KOPT-K1 (cell line): ENCODE results near the gene FOXC1.

Experiments used
- H3K27ac ChIP-seq: fragments of 200-600 bp; sonication (generic); 2 replicates; pipeline ENCODE4 v1.5.1; 2016; ENCODE audit warnings: antibody characterized with exemption, mild to moderate bottlenecking, low read depth, low read length; ENCODE audit not compliant: poor library complexity, severe bottlenecking
- H3K36me3 ChIP-seq: fragments of 200-600 bp; sonication (generic); 2 replicates; pipeline ENCODE4 v1.5.1; 2017; ENCODE audit warnings: antibody characterized with exemption, mild to moderate bottlenecking, low read length, moderate library complexity; ENCODE audit not compliant: insufficient read depth
- H3K9me3 ChIP-seq: fragments of 200-600 bp; sonication (generic); 2 replicates; pipeline ENCODE4 v1.5.1; 2017; ENCODE audit warnings: antibody characterized with exemption, low read length, mild to moderate bottlenecking; ENCODE audit not compliant: insufficient read depth, poor library complexity, severe bottlenecking

FOXC1 gene

DNA sequence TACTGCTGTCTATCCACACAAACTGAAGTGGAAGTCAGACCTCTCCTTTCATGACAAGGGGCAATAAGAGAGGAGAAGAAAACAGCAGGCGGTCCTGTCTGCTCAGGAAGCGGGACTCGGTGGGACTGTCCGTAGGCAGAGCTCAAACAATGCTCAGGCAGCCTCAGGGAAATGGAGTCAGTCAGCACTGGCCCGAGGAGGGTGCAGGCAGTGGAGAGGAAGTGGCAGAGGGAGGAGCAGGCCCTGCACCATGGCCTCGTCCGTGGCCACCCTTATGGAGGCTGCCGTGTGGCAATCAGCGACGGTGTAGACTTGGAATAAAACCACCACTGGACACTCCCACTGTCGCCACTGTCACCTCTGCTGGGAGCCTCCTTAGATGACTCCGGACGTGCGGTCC lies 19.6 kb downstream of the FOXC1 start:
- Histone ChIP-seq H3K36me3 (no peaks in the 10 kb centered on the region), H3K9me3 (no peaks in the 10 kb centered on the region), H3K27ac (no peak overlapping the region)

DNA sequence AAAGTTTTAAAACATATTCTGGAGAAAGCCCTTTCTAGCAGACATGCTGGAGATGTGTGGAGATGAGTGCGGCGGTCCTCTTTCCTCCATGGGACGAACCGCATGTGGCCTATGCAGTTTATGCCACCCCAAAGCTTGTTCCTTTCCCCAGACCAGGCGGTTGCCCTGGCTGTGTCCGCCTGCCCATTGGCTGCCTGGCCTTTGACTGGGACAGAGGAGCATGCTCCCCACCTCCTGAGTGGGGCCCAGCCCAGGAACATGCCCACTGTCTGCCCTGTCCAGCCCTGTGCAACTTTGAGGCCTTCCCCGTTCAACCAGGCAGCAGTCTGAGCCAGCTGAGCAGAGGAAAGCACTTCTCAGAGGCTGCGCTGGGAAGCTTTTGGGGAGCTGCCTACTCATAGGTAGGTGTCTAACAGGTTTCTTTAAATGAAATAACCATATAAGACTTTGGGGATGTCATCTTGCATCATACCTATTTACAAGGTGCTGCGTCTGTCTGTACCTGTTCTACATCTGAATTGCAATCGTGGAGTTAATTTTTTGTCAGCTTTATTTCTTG lies 20.6 kb downstream of the FOXC1 start:
- Histone ChIP-seq H3K9me3 (no peaks in the 10 kb centered on the region), H3K27ac (no peak overlapping the region), H3K36me3 (no peaks in the 10 kb centered on the region)

DNA sequence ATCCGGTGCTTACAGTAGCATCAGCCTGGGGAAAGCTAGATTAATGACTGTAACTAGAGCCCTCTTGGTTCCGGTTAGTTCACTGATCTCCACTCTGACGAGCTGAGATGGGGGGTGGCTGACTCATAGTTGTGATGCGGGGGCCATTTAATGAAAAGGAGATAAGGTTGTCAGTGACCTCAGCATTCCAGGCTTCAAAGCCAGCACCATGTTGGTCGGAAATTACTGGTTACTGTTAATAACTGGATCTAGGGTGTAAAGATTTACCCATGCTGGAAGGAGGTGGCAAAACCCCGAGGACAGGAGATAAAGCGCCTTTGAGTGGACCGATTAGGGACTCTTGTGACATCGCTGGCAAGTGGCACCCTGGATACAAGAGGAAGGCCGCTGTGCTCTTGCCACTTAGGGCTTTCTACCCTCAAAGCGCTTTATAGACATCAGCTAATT lies 21.1 kb downstream of the FOXC1 start:
- H3K27ac ChIP-seq: no peak overlapping the region
- H3K36me3 ChIP-seq: no peaks in the 10 kb centered on the region
- no peaks in the 10 kb centered on the region for H3K9me3 ChIP-seq

DNA sequence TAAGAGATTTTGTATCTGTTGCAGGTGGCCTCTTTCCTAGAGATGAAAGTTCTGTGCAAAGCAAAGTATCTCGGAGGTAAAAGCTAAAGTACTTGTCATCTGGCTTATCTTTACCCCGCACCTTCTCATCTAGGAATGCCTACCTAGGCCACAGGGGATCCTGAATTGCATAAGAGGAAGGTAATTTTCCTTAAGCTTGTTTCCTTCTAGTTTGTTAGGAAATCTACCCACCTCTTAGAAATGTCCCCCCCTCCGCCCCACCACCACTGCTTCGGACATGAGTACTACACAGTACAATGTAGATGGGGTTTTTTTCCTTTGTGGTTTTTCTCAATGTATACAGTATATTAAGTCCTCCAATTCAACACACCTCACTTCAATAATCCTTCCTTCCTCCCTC lies 21.5 kb downstream of the FOXC1 start:
- no peaks in the 10 kb centered on the region for H3K9me3 ChIP-seq
- H3K27ac ChIP-seq: no peak overlapping the region
- no peaks in the 10 kb centered on the region for H3K36me3 ChIP-seq

DNA sequence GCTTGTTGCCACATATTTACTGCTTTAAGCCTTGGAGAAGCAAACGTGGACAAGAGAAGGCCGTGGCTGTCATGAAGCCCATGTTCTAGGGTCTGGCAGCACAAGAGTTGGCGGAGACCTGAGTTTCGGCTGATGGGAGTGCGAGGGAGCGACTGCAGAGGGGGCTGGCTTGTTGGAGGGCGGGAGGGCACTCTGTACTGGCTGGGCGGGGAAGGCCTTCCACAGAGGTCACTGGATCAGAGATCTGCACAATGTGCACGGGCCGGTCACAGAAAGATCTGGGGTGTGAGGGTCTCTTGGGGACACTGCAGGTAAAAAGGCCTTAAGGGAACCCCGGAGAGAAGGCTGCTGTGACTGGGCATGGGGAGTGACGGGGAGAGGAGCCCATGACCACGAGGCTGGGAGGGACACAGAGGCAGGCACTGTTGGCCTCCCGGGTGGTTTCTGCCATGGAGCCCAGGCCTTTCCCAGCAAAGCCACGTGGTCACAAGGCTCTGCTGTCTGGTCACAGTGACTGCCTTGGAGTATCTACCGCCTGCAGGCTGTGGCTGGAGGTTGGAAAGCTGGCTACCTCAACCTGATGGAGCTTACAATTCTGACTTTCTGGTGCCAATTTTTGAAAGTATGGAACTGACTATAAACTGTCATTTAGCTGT lies 23.8 kb downstream of the FOXC1 start:
- H3K36me3 ChIP-seq: no peaks in the 10 kb centered on the region
- no peak overlapping the region for H3K27ac ChIP-seq
- H3K9me3 ChIP-seq: no peaks in the 10 kb centered on the region

DNA sequence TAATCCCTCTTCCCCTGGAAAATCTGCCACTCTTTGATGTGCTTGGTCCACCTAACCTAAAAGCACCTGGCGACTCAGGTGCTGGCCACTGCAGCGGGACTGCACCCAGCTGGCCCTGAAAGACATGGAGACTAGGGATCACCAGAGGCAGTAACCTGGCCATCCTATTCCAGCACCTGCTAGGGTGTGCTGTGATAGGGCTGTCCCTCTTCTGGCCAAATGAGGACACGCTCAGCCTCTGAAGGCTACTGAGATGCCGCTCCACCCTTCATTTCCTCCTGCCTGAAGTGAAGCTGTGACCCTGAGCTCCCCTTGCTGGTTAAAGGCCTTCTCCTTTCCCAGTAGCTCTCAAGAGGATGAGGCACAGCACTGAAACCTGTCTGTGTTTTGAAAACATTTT lies 24.4 kb downstream of the FOXC1 start:
- Histone ChIP-seq H3K36me3 (no peaks in the 10 kb centered on the region), H3K27ac (no peak overlapping the region), H3K9me3 (no peaks in the 10 kb centered on the region)

DNA sequence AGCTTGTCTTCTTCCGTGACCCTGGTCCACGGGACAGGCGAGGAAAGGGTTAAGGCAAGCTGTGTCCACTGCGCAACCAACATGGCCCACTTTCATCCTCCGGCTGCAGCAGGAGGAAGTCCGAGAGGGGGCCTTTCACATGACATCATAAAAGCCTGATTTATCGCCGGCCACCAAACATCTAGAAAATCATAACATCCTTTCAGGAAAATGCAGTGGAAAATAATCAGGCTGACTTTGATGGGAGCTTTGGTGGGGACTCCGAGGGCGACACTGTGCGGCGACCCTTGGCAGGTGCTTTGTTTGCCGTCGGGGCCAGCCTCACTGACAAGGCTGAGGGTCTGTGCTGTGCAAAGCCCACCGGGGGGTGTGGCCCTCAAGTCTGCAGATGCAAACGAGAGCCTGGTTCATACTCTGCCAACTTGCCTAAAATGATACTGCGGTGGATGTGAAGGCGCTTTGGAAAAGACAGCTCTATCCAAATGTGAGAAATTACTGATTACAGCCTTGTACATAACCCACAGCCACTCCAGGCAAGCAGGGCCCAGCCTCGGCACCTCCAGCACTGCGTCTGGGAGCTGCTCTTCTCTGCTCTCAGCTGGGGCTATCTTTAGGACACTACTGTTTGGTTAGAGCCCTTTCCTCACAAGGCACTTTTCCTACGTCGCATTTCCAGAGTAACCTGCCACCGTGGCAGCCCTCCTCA lies 25.7 kb downstream of the FOXC1 start:
- H3K27ac ChIP-seq: no peak overlapping the region
- no peaks in the 10 kb centered on the region for H3K9me3 ChIP-seq
- H3K36me3 ChIP-seq: no peaks in the 10 kb centered on the region

DNA sequence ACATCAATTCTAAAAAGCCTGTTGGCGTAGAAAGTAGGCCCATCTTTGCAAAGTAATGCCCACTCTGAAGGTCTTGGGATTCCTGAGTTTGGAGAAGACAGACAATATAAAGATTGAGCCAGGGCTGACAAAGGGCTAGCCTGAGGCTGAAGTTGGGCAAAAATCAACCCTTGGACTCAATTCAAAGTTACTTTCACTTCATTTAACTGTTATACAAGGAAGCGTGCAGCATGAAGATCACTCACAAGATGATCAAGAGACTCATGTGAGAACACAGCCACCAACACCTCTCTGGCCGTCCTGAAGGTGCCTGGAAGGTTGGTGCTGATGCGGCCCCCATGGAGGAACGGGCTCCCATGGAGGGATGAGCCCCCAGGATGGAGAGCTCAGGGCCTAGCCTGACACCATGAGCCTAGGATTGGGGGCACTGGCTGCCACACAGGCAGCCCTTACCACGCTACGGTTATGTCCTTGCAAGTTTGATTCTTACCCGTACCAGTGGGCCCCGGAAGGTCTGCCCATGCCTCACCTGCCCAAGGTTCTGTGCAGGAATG lies 26.6 kb downstream of the FOXC1 start:
- Histone ChIP-seq H3K36me3 (no peaks in the 10 kb centered on the region), H3K9me3 (no peaks in the 10 kb centered on the region), H3K27ac (no peak overlapping the region)

DNA sequence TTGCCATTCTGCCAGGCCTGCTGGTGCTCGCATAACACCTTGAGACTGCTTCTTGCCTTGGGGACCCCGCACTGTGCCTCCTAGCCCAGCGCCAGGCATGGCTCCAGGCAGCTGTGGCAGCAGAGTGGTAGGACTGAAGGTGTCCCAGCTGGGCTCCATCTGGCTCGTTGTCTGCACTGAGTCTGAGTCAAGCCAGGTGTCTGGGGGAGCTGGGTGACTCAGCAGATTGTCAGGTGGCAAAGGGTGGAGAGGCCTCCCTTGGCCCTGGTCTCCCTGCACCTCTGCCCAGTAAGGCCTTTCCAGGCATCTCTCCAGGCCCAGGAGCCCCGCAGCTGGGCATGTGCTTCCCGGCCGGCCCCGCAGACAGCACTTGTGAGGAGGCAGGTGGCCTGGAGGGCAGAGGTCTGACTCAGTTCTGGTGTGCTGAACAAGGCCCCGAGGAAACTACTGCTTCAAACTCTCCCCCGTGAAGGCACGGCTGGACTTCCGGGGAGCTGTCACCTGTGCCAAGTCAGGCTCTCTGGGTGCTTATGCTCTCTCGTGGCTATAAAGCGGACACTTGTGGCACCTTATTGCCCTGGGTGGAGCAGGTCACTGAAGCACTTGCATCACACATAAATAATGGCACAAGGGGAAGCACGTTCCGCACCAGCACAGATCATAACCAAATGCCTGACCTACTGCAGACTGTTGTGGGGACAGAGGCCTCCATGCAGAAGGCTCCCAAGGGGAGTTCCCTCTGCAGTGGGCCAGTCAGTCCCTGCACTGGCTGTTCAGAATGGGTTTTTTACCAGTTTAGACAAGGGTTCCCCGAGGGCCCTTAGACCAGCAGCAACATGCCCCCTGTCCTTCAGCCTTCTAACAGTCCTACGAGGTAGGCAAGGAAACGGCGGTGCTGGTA lies 27.5 kb downstream of the FOXC1 start:
- Histone ChIP-seq H3K9me3 (no peaks in the 10 kb centered on the region), H3K27ac (no peak overlapping the region), H3K36me3 (no peaks in the 10 kb centered on the region)

DNA sequence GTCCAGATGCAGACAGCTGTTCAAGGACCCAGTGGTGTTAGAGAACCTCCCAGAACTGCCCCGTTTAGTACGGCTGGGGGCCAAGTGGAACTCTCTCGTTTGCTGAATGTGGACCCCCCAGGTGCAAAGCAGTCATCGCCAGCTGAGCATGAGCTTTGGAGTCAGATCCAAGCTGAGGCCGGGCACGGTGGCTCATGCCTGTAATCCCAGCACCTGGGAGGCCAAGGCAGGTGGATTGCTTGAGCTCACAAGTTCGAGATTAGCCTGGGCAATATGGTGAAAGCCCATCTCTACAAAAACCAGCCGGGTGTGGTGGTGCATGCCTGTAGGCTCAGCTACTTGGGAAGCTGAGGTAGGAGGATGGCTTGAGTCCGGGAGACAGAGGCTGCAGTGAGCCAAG lies 29.7 kb downstream of the FOXC1 start:
- H3K9me3 ChIP-seq: no peaks in the 10 kb centered on the region
- no peak overlapping the region for H3K27ac ChIP-seq
- H3K36me3 ChIP-seq: no peaks in the 10 kb centered on the region

DNA sequence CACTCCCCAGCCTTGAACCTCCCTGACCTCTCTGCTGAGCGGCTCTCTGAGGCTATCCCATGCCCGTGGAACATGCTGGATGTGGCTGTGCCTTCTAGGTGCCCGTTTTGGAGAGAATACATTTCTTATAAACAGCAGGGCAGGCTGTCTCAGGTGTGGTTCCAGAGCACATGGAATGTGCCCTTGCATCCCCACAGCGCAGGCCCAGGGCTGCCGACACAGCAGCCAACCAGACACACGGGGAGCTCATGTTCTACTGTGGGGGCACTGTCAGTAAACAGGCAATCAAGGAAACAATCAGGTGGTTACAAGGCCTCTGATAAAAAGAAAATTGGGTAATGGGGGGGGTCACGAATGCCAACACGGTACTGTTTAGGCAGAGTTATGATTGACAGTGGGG lies 30.8 kb downstream of the FOXC1 start:
- H3K9me3 ChIP-seq: no peaks in the 10 kb centered on the region
- H3K27ac ChIP-seq: no peak overlapping the region
- H3K36me3 ChIP-seq: no peaks in the 10 kb centered on the region

DNA sequence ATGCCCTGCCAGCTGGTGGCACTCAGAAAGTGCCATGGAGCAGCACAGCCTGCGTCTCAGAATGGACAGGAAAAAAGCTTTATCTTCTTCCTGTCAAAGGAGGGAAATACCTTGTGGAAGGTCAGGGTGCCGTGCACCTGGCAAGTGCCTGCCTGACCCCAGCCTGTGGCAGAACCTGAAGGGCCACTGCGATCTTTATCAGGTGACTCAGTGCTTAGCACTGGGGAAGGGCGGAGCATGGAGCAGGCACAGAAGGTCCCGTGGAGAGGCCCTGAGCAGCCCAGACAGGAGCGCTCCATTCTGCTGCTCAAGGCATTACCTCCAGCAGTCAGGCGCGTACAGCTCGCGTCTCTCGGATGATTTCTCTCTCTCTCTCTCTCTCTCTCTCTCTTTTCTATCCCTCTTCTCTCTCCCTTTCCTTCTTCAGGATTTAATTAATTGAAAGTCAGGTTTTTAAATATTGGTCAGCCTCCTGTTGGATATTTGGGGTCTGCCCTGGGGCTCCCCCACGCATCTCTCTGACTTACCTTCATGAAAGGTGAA lies 31.7 kb downstream of the FOXC1 start:
- Histone ChIP-seq H3K27ac (no peak overlapping the region), H3K36me3 (no peaks in the 10 kb centered on the region), H3K9me3 (no peaks in the 10 kb centered on the region)

DNA sequence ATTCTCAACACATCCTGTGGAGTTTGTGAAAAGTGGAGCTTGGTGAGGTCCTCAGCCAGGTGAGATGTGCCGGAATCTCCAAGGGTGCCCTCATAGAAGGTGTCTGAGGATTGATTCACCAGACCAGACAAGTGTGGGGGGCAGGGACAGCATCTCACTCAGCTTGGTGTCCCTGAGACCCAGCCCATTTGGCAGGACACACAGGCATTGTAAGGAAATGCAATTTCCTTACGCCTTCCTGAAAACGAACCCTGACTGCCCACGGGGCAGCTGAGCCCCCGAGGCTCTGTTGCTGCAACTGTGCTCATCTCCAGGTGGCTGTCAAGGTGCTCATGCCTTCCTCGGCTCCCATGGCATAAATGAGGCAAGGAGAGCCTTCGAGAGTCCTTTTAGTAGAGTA lies 33.4 kb downstream of the FOXC1 start:
- H3K9me3 ChIP-seq: no peaks in the 10 kb centered on the region
- H3K36me3 ChIP-seq: no peaks in the 10 kb centered on the region
- H3K27ac ChIP-seq: no peak overlapping the region

DNA sequence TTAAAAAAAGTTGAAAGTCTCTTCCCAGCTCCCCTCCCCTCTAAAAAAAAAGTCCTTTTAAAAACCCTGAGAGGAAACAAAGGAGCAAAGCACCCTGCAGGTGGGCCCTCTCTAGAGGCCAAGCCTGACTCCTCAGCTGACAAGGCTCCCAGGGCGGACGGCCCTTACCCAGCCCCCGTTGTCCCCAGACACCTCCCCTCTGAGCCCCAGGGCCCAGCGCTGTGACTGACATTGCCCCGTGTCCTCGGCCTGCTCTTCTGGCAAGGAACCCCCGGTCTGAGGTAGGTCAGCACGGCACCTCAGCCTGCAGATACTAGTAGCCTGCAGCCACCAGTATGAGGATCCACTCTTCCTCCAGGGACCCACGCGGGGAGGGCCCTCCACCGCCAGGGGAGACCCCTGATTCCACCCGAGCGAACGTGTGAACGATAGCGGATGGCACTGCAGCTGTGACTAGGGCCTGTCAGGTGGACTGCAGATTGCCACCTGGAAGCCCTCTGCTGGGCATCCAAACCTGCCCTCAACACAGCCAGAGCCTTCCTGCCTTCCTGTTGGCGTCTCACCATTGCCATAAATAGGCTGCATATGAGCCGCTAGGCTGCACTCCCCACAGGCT lies 34.2 kb downstream of the FOXC1 start:
- Histone ChIP-seq H3K27ac (no peak overlapping the region), H3K36me3 (no peaks in the 10 kb centered on the region), H3K9me3 (no peaks in the 10 kb centered on the region)
